Measurements from ENCODE around the gene EDEM1.

DNA sequence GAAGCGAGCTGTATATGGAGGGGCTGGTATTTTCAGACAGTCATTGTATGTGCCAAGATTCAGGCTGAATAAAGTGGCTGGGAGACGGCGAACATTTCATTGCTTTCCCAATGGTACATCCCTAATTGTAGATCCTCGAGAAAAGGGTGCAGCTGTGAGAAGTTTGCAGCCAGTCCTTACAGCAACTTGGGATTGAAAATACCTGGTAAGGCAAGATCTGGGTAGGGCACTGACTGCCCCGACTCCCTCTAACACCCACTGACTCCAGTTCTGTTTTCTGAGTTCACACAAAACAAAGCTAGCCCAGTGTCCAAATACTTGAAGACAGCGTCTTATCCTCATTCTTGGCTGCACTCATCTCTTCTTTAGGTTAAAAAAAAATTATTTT is 63.7 kb downstream of the EDEM1 start:
- TF ChIP-seq EZH2 (IDR thresholded peaks at IDR 0.05; ENCODE audit: insufficient read depth, low read length) = no peak
- TF ChIP-seq, protein P1, sequence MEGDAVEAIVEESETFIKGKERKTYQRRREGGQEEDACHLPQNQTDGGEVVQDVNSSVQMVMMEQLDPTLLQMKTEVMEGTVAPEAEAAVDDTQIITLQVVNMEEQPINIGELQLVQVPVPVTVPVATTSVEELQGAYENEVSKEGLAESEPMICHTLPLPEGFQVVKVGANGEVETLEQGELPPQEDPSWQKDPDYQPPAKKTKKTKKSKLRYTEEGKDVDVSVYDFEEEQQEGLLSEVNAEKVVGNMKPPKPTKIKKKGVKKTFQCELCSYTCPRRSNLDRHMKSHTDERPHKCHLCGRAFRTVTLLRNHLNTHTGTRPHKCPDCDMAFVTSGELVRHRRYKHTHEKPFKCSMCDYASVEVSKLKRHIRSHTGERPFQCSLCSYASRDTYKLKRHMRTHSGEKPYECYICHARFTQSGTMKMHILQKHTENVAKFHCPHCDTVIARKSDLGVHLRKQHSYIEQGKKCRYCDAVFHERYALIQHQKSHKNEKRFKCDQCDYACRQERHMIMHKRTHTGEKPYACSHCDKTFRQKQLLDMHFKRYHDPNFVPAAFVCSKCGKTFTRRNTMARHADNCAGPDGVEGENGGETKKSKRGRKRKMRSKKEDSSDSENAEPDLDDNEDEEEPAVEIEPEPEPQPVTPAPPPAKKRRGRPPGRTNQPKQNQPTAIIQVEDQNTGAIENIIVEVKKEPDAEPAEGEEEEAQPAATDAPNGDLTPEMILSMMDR (IDR thresholded peaks at IDR 0.05; ENCODE audit: insufficient read depth, low read depth, low read length) = no peak
